GM12874 (cell line): ENCODE results near the gene PTGIS.

Experiments
- CTCF ChIP-seq: IDR thresholded peaks from 2 replicates; pipeline ENCODE4 v1.5.1; 2011; ENCODE audit warnings: low read depth, mild to moderate bottlenecking, control low read depth, low read length, moderate library complexity; ENCODE audit not compliant: insufficient read depth

The PTGIS gene

GRCh38 chr20:49567421-49568277 is at the start of gene PTGIS:
Gene PTGIS (minus strand): TSS chr20:49568137. CDS start chr20:49568116, 21 bp downstream.
- TF ChIP-seq CTCF = no peak

- no peak for TF ChIP-seq CTCF
Observed at GRCh38 chr20:49616154-49617007, 48.4 kb upstream of the PTGIS start.

GRCh38 chr20:49615401-49616153 is 47.6 kb upstream of the PTGIS start:
- no peak for TF ChIP-seq CTCF

- no peak for TF ChIP-seq CTCF
Observed at GRCh38 chr20:49614338-49615050, 46.6 kb upstream of the PTGIS start.

- TF ChIP-seq CTCF = no peak
Observed at GRCh38 chr20:49612127-49612738, 44.3 kb upstream of the PTGIS start.

- peak; percentile 100 for TF ChIP-seq CTCF
Observed at GRCh38 chr20:49610691-49611538, 43.0 kb upstream of the PTGIS start.
